ENCODE results near the gene CHCHD1.
"Not testable (repeated sequence)": the region's sequence is repeated elsewhere in the genome, so short reads cannot be mapped to it uniquely, and the experiment has no call there.

CHCHD1 gene

DNA sequence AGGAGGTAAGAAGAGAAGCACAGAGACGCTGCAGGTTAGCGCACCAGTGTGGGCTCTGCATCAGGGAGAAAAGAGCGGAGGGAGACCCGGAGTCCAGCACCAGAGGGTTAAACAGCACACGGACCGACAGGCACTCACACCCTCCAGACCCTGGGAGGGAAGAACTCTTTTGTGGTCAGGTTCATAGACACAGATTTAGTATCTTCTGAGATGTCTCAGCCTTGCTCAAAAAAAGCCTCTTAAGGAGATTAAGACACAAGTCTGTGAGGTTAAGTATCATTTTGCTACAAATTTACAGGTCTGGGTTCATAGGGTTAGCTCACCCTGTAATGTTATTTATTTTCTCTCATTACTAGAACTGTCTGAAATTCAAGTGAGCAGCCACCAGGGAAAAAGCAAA is 46.3 kb downstream of the CHCHD1 start:
- H2AFZ ChIP-seq (ENCODE audit: low read depth): no peak overlapping the region
- no peaks in the 10 kb centered on the region for H3K27me3 ChIP-seq (ENCODE audit: insufficient read depth, low read depth)
- no peak overlapping the region for H3K4me2 ChIP-seq
- TF ChIP-seq CTCF (conservative IDR thresholded peaks at IDR 0.05; ENCODE audit: low read depth, low read length): no peak
- H3K79me2 ChIP-seq (ENCODE audit: insufficient read depth, low read depth): no peaks in the 10 kb centered on the region
- H3K27ac ChIP-seq: no peak overlapping the region
- H3K4me1 ChIP-seq (ENCODE audit: low read depth, poor library complexity, severe bottlenecking): no peaks in the 10 kb centered on the region
- no peak overlapping the region for H3K9ac ChIP-seq
- H3K36me3 ChIP-seq (ENCODE audit: insufficient read depth): no peaks in the 10 kb centered on the region
- no peak overlapping the region for H3K4me3 ChIP-seq (IDR thresholded peaks at IDR 0.05; ENCODE audit: insufficient read depth, low read depth, low read length)
- H4K20me1 ChIP-seq (ENCODE audit: insufficient read depth): no peaks in the 10 kb centered on the region

DNA sequence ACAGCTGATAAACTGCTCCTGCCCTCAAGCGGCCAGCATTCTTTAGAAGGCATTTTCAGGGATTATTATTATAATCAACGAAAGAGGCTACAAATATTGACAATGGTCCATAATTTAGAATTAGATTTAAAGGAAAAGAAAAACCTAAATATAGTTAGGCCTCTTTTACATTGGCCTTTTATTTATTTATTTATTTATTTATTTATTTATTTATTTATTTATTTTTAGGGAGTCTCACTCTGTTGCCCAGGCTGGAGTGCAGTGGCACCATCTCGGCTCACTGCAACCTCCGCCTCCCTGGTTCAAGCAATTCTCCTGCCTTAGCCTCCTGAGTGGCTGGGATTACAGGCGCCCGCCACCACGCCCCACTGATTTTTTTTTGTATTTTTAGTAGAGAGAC is 47.2 kb downstream of the CHCHD1 start:
- not testable (repeated sequence) for H3K79me2 ChIP-seq (ENCODE audit: insufficient read depth, low read depth); H3K27ac ChIP-seq; H3K4me3 ChIP-seq (IDR thresholded peaks at IDR 0.05; ENCODE audit: insufficient read depth, low read depth, low read length); H3K36me3 ChIP-seq (ENCODE audit: insufficient read depth); H3K4me1 ChIP-seq (ENCODE audit: low read depth, poor library complexity, severe bottlenecking); H3K9ac ChIP-seq; H4K20me1 ChIP-seq (ENCODE audit: insufficient read depth); H3K27me3 ChIP-seq (ENCODE audit: insufficient read depth, low read depth); H3K4me2 ChIP-seq; H2AFZ ChIP-seq (ENCODE audit: low read depth)
